Sigmoid colon (tissue), 4 donors: ENCODE measurements around the gene ITGA11.

Experiments used
- POLR2A ChIP-seq, 2 donors: fragments of 450-650 bp; IDR thresholded peaks; one replicate each; pipeline ENCODE4 v1.6.1; 2016; ENCODE audit warnings: antibody characterized with exemption in 2 of 2, mild to moderate bottlenecking in 2 of 2, moderate library complexity in 2 of 2
- POLR2AphosphoS5 ChIP-seq, 4 donors: sonication (generic); formaldehyde crosslinking; IDR thresholded peaks; one replicate each; pipeline ENCODE4 v1.6.1; 2017; ENCODE audit warnings: antibody characterized with exemption in 4 of 4

GRCh38 chr15:68470976-68471375, 39.0 kb upstream of the ITGA11 start:
- no peak for TF ChIP-seq POLR2A (IDR thresholded peaks at IDR 0.05)
- TF ChIP-seq POLR2AphosphoS5 (IDR thresholded peaks at IDR 0.05) = no peak
